ENCODE measurements around the gene CSNK2B. TPM values are rescaled to one million over a fixed set of nuclear protein-coding genes. Genes with fewer than 3 reads are reported as not detected.
A peak's percentile ranks its signal among the peaks of the same experiment; 100 is the strongest.

The CSNK2B gene
- total RNA-seq, 1 experiment from 2014 or later = 219 TPM

- Histone ChIP-seq H3K27ac (ENCODE audit: low read length) (0 out of 2 replicates have a peak overlapping the region, but pooled peaks have one; percentile 13), H3K4me1 (ENCODE audit: control insufficient read depth, insufficient read depth, low read length) (peaks cover 11% of the 10 kb centered on the region; the same call in 1 of the 2 replicates), H3K4me3 (ENCODE audit: low read depth in 2 of 2, low read length in 2 of 2) (no peak overlapping the region), H3K27me3 (ENCODE audit: control insufficient read depth, insufficient read depth, low read length) (no peaks in the 10 kb centered on the region), H3K36me3 (ENCODE audit: control insufficient read depth, insufficient read depth, low read length) (peaks cover 35% of the 10 kb centered on the region), H3K9me3 (ENCODE audit: control insufficient read depth, insufficient read depth, low read depth, low read length) (no peaks in the 10 kb centered on the region)
- in situ Hi-C loops (cut with HindIII; ENCODE audit: low pct_unique_long_range_greater_than_20kb, low sequenced_read_pairs) = no loop called here
- no TSS peak for BruUV-seq (replicated peaks)
- DNase-seq (ENCODE audit: low read depth, low spot score) = no peak
- intact Hi-C loops (cut with micrococcal nuclease; ENCODE audit: unreplicated experiment) = no loop called here
- POLR2A ChIA-PET = no interaction called here
- CTCF ChIA-PET = interaction anchor here (0.6 kb wide), 1 partner anchor 1879 kb away, joined by 3 read pairs; no protein-coding TSS in a partner anchor
- TF ChIP-seq CTCF (IDR thresholded peaks at IDR 0.05) = no peak
- no peak for TF ChIP-seq TCF7L2 (IDR thresholded peaks at IDR 0.05; ENCODE audit: low read depth, low read length)
- no peak for TF ChIP-seq POLR2AphosphoS5 (IDR thresholded peaks at IDR 0.05; ENCODE audit: low read depth, low read length)
- TF ChIP-seq REST (IDR thresholded peaks at IDR 0.05; ENCODE audit: insufficient read depth in 1 of 2, low read depth in 2 of 2, low read length in 1 of 2) = no peak
- no peak for TF ChIP-seq SIN3A (IDR thresholded peaks at IDR 0.05; ENCODE audit: borderline replicate concordance, insufficient read depth, low read depth, low read length)
- no peak for ATAC-seq
Measured at GRCh38 chr6:31634131-31634530, 31.7 kb upstream of the CSNK2B start.

DNA sequence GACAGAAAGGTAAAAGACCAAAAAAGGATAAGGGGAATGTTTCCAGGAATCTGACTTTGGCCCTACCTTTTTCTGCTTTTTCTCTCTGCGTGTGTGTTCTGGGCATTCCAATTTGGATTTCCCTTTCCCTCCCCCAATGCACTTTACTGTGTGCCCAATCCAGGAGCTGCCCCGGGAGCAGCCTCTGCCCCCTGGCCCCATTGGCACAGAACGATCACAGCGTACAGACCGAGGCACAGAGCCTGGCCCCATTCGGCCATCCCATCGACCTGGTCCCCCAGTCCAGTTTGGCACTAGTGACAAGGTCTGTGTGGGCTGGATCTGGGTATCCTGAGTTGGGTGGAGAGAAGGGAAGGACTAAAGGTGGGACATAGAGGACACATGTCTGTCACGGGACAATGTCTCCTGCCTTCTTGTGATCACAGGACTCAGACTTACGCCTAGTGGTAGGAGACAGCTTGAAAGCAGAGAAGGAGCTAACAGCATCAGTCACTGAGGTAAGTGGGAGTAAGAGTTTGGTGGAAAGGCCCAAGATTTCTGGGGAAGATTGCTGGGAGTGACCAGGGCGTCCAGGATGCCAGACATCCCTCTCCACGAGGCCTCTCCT, 30.8 kb upstream of the CSNK2B start:
- BruUV-seq (replicated peaks) = no TSS peak

More for the DNA sequence above, 30.8 kb upstream of the CSNK2B start:
- Histone ChIP-seq H3K9me3 (ENCODE audit: control insufficient read depth, insufficient read depth, low read depth, low read length) (no peaks in the 10 kb centered on the region), H3K4me3 (ENCODE audit: low read depth in 2 of 2, low read length in 2 of 2) (no peak overlapping the region), H3K27ac (ENCODE audit: low read length) (no peak overlapping the region), H3K4me1 (ENCODE audit: control insufficient read depth, insufficient read depth, low read length) (peaks cover 11% of the 10 kb centered on the region; the same call in 1 of the 2 replicates), H3K36me3 (ENCODE audit: control insufficient read depth, insufficient read depth, low read length) (peaks cover 30% of the 10 kb centered on the region), H3K27me3 (ENCODE audit: control insufficient read depth, insufficient read depth, low read length) (no peaks in the 10 kb centered on the region)
- ATAC-seq (no peak), DNase-seq (ENCODE audit: low read depth, low spot score) (no peak)
- ChIA-PET CTCF (no interaction called here), POLR2A (no interaction called here)
- TF ChIP-seq SIN3A (IDR thresholded peaks at IDR 0.05; ENCODE audit: borderline replicate concordance, insufficient read depth, low read depth, low read length) = no peak
- in situ Hi-C loops (cut with HindIII; ENCODE audit: low pct_unique_long_range_greater_than_20kb, low sequenced_read_pairs) = no loop called here
- intact Hi-C loops (cut with micrococcal nuclease; ENCODE audit: unreplicated experiment) = no loop called here

All from Panc1 (cell line).